ENCODE measurements around the gene SOX30.

Gene SOX30

GRCh38 chr5:157607371-157608161 is 44.7 kb downstream of the SOX30 start:
- DNase-seq (ENCODE audit: low spot score): peak; percentile 67

DNA sequence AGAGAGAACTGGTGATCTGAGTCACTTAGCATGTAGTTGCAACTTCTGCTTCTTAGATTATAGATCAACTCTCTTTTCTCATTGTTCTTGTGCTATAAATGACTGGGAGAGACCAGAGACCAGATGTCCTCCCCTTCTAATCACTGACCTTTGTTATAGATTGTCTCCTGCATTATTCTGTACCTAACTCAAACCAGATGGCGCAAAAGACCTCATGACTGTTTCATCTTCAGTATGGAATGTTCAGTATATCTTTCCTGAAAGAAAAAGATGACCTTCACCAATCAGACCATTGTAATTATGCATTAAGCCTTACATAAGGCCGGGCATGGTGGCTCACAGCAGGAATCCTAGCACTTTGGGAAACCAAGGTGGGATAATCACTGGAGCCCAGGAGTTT is 46.2 kb downstream of the SOX30 start:
- no peak for DNase-seq (ENCODE audit: low spot score)

GRCh38 chr5:157603333-157604190 is 48.7 kb downstream of the SOX30 start:
- peak; percentile 87 for DNase-seq (ENCODE audit: low spot score)

GRCh38 chr5:157602505-157602904 is 49.7 kb downstream of the SOX30 start:
- peak; percentile 41 for DNase-seq (ENCODE audit: low spot score)

- no peak for DNase-seq (ENCODE audit: low spot score)
These were observed 52.0 kb downstream of the SOX30 start for GRCh38 chr5:157600252-157600651.

GRCh38 chr5:157599565-157599964 is 52.7 kb downstream of the SOX30 start:
- DNase-seq (ENCODE audit: low spot score): no peak

- DNase-seq (ENCODE audit: low spot score): no peak
These were observed 53.8 kb downstream of the SOX30 start for GRCh38 chr5:157598350-157598936.

GRCh38 chr5:157597277-157597676 is 55.0 kb downstream of the SOX30 start:
- no peak for DNase-seq (ENCODE audit: low spot score)

GRCh38 chr5:157596487-157596886 is 55.8 kb downstream of the SOX30 start:
- no peak for DNase-seq (ENCODE audit: low spot score)

DNA sequence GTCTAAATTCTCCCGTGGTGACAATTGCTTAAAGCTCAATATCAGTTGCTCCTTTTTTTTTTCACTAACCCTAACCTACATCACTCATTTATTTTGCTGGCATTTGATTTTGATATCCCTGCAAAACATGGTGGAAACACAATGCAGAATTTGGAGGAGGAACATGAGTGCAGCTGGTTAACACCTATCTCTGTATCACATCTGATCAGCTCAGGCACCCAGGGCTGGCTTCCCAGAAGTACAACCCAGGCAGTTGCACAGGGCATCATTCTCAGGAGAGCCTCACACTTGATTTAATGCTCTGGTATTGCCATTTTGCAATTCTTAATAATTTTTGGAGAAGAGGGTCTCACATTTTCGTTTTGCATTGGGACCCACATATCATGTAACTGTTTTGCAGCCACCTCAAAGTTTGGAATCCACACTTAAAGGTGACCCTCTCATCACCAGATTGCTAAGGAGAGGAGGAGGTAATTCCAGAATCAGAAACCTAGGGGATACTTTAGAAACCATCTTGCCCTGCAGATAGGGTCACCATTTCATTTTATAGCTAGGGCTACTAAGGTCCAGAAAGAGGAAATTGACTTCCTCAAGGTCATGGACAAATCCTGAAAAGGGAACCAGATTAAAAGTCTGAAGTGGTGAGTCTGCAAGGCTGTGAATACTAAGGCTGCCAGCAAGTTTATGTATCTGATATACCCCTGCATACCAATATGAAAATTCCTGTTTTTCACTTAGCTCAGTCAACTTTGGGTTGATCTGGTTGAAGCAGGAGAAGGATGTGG is 57.4 kb downstream of the SOX30 start:
- no peak for DNase-seq (ENCODE audit: low spot score)

DNA sequence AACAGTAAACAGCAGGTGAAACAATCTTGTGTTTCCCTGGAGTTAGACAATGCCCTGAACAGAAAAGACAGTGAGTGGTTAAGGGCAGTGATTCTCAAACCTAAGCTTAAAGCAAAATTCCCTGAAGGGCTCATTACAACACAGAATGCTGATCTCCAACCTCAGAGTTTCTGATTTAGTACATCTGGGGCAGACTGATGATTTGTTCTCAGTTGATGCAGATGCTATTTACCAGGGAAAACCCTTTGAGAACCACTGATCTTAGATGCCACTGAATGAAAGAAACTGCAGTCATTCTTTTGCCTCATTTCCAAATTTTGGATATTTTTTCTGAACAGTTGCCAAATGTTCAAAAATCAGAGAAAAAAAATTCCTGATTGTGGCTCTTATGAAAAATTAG is 58.0 kb downstream of the SOX30 start:
- DNase-seq (ENCODE audit: low spot score): no peak

GRCh38 chr5:157593052-157593757 is 59.0 kb downstream of the SOX30 start:
- DNase-seq (ENCODE audit: low spot score): no peak

GRCh38 chr5:157592594-157592993 is 59.6 kb downstream of the SOX30 start:
- no peak for DNase-seq (ENCODE audit: low spot score)

GRCh38 chr5:157590478-157590877 is 61.8 kb downstream of the SOX30 start:
- DNase-seq (ENCODE audit: low spot score): no peak

DNA sequence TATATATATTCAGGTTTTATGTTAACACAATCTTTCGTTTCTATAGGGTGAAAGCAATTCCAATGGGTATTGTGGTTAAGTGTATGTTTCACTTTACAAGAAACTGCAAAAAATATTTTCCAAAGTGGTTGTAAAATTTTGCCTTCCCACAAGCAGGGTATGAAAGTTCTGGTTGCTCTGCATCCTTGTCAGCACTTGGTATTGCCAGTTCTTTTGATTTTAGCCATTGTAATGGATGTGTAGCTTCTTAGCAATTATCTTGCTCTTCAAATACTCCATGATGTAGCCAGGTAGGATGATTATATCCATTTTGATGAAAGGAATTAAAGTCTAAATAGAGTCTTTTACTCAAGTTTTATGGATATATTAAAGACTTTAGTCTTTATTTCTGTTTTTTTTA is 67.6 kb downstream of the SOX30 start:
- DNase-seq (ENCODE audit: low spot score): no peak

DNA sequence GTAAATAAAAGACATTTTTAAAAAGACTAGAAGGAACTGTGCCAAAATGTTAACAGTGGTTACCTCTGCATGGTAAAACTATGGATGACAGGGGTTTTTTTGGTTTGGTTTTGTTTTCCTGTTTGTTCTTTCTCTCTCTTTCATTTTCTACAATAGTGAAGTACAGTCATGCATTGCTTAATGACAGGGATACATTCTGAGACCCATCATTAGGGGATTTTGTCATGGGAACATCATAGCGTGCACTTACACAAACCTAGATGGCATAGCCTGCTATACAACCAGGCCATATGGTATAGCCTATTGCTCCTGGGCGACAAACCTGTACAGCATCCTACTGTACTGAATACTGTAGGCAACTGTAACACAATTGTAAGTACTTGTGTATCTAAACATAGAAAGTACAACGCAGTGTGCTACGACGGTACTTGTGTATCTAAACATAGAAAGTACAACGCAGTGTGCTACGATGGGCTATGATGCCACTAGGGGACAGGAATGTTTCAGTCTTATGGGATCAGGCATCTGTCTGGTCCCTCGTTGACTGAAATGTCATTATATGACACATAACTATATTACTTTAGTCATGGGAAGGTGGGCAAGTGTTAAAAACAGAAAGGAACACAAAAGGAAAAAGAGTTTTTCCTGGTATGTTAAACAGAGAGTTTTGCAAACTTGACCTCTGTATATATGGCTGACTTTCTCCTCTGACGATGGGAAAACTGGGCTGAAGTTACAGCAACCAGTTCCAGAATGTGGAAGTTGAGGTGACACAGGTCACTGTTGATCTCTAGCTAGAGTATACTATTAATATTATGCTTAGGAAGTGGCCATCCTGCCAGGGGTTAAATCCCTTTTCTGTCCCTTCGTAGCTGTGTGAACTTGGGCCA is 69.3 kb downstream of the SOX30 start:
- no peak for DNase-seq (ENCODE audit: low spot score)

DNA sequence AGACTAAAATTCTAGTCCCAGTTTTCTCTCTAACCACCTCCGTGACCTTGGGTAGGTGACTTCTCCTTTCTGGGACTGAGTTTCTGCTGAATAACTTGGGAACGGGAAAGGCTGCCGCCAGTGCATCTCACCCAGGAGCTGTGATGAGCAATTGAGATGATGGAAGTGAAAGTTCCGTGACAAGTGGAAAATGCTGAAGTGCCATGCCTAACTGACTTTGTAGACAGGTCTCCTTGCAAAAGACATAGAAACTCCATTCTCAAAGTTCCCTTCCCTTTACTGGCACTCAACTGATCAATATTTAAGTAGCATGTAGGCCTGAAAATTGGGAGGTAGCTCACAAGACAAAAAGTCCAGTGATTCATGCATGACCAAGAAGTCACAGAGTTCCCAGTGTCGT is 70.3 kb downstream of the SOX30 start:
- no peak for DNase-seq (ENCODE audit: low spot score)

- DNase-seq (ENCODE audit: low spot score): no peak
These were observed 74.0 kb downstream of the SOX30 start for GRCh38 chr5:157578079-157578780.

- no peak for DNase-seq (ENCODE audit: low spot score)
These were observed 75.6 kb downstream of the SOX30 start for GRCh38 chr5:157576678-157577077.

Measured in kidney tubule cell (primary cell).